ENCODE data around the gene AGPS. TPM values are rescaled to one million over a fixed set of nuclear protein-coding genes. Genes with fewer than 3 reads are reported as not detected.
A peak's percentile ranks its signal among the peaks of the same experiment; 100 is the strongest.

The AGPS gene
- polyA plus RNA-seq, 3 donors = 7.1 to 26.9 (median 16.7) TPM

DNA sequence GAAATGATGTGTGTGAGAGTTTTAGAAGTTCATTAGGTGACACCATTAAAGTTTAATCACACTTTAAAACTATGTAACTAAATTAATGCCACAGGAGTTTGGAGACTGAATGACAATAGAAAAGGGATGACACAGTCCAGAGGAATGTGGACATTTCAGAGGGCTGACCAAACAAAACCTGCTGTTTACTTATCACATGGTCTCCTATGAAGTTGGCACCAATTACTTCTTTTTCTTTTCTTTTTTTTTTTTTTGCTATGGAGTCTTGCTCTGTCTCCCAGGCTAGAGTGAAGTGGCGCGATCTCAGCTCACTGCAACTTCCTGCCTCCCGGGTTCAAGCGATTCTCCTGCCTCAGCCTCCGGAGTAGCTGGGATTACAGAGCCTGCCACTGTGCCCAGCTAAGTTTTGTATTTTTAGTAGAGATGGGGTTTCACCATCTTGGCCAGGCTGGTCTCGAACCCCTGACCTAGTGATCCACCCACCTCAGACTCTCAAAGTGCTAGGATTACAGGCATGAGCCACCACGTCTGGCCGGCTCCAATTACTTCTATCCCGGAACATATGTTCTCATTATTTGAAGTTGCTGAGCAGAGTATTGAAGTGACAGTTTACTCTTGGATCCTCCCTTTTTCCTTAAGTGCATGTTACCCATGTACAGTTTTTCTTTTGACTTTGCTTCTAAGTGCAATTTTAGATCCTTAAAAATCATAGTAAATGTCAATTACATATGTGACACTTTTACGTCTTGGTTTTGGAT is 4.3 kb downstream of the AGPS start:
- TF ChIP-seq, protein P1, sequence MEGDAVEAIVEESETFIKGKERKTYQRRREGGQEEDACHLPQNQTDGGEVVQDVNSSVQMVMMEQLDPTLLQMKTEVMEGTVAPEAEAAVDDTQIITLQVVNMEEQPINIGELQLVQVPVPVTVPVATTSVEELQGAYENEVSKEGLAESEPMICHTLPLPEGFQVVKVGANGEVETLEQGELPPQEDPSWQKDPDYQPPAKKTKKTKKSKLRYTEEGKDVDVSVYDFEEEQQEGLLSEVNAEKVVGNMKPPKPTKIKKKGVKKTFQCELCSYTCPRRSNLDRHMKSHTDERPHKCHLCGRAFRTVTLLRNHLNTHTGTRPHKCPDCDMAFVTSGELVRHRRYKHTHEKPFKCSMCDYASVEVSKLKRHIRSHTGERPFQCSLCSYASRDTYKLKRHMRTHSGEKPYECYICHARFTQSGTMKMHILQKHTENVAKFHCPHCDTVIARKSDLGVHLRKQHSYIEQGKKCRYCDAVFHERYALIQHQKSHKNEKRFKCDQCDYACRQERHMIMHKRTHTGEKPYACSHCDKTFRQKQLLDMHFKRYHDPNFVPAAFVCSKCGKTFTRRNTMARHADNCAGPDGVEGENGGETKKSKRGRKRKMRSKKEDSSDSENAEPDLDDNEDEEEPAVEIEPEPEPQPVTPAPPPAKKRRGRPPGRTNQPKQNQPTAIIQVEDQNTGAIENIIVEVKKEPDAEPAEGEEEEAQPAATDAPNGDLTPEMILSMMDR (IDR thresholded peaks at IDR 0.05) = no peak
- peaks cover 100% of the 10 kb centered on the region for H3K79me2 ChIP-seq (ENCODE audit: insufficient read depth, low read length)
- H3K36me3 ChIP-seq (replicated peaks in 1 of 2; ENCODE audit: control insufficient read depth in 1 of 2, insufficient read depth in 2 of 2, low read length in 2 of 2) = no peaks in the 10 kb centered on the region
- Mint-ChIP-seq H3K27me3 (ENCODE audit: low read depth in 3 of 3) (peaks cover 0 to 1% (median 0%) of the 10 kb centered on the region in 3 donors), H3K4me1 (peaks cover 68% of the 10 kb centered on the region), H3K36me3 (peaks cover 7 to 17% of the 10 kb centered on the region in 2 donors), H3K9me3 (no peaks in the 10 kb centered on the region), H3K27ac (peak overlapping the region; percentile 19 to 64 (median 60)), H3K4me3 (no peak overlapping the region)
- no CpG with 5 or more reads among the region's 10 CpGs for WGBS (ENCODE audit: insufficient coverage)
- H3K27ac ChIP-seq (ENCODE audit: low read depth in 1 of 2, low read length in 2 of 2) = peak overlapping the region in 1 of 2 donors; percentile 38
- DNase-seq = no peak
- H3K4me3 ChIP-seq (replicated peaks in 1 of 3; ENCODE audit: low read depth in 2 of 3, low read length in 3 of 3) = no peak overlapping the region
- peaks cover 42 to 59% of the 10 kb centered on the region in 2 donors for H3K4me1 ChIP-seq (ENCODE audit: control insufficient read depth in 1 of 2, insufficient read depth in 2 of 2, low read length in 2 of 2)
- no peak overlapping the region for H3K9ac ChIP-seq (ENCODE audit: insufficient read depth, low read length, poor library complexity, severe bottlenecking)
- H3K4me2 ChIP-seq (replicated peaks; ENCODE audit: extremely low read depth, low read length, poor library complexity, severe bottlenecking) = no peak overlapping the region
- intact Hi-C loops (cut with micrococcal nuclease) = loop anchor here (10.0 kb wide), 2 partner anchors 132 to 218 kb away; partner anchors contain the start of gene NFE2L2 (in 1 of the 2)
- peaks cover 62% of the 10 kb centered on the region for H4K20me1 ChIP-seq (ENCODE audit: insufficient read depth, low read length)
- H2AFZ ChIP-seq (ENCODE audit: insufficient read depth, low read depth, low read length, poor library complexity, severe bottlenecking) = no peak overlapping the region
- no peaks in the 10 kb centered on the region for H3K27me3 ChIP-seq (ENCODE audit: control insufficient read depth in 2 of 2, insufficient read depth in 2 of 2, low read length in 2 of 2)
- H3K9me3 ChIP-seq (replicated peaks in 1 of 2; ENCODE audit: control insufficient read depth in 1 of 2, insufficient read depth in 1 of 2, low read length in 2 of 2) = no peaks in the 10 kb centered on the region

DNA sequence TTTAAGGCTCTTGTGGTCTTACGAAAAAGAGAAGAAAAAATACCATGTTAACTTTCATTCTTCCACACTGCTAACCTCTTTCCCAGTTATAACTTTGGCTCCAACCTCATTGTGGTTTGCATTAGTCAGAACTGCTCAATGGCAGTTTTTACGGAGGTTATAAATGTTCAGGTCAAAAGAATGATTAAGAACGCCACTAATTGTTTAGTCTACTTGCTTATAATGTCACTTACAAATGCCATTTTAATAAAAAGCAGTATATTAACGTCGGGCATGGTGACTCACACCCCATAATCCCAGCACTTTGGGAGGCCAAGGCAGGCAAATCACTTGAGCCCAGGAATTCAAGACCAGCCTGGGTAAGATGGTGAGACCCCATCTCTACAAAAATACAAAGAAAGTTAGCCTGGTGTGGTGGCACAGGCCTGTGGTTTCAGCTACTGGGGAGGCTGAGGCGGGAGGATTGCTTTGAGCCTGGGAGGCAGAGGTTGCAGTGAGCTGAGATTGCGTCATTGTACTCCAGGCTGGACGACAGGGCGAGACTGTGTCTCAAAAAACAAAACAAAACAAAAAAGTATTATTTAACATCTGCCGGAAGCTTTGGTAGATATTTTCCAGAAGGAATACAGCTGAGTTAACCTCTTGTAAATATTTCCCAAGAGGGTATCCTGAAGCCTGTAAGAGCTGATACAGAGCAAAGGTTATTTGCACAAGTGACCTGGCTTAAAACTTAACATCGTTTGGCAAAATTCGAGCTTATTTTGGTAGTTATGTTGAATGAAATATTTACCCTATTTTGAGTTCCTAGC is 5.1 kb downstream of the AGPS start:
- Histone ChIP-seq H3K36me3 (replicated peaks in 1 of 2; ENCODE audit: control insufficient read depth in 1 of 2, insufficient read depth in 2 of 2, low read length in 2 of 2) (no peaks in the 10 kb centered on the region), H3K4me3 (replicated peaks in 1 of 3; ENCODE audit: low read depth in 2 of 3, low read length in 3 of 3) (no peak overlapping the region), H3K27me3 (ENCODE audit: control insufficient read depth in 2 of 2, insufficient read depth in 2 of 2, low read length in 2 of 2) (no peaks in the 10 kb centered on the region), H3K9me3 (replicated peaks in 1 of 2; ENCODE audit: control insufficient read depth in 1 of 2, insufficient read depth in 1 of 2, low read length in 2 of 2) (no peaks in the 10 kb centered on the region), H3K27ac (ENCODE audit: low read depth in 1 of 2, low read length in 2 of 2) (peak overlapping the region in 1 of 2 donors; percentile 30), H2AFZ (ENCODE audit: insufficient read depth, low read depth, low read length, poor library complexity, severe bottlenecking) (no peak overlapping the region), H3K4me2 (replicated peaks; ENCODE audit: extremely low read depth, low read length, poor library complexity, severe bottlenecking) (no peak overlapping the region), H4K20me1 (ENCODE audit: insufficient read depth, low read length) (peaks cover 70% of the 10 kb centered on the region), H3K4me1 (ENCODE audit: control insufficient read depth in 1 of 2, insufficient read depth in 2 of 2, low read length in 2 of 2) (peaks cover 36 to 52% of the 10 kb centered on the region in 2 donors), H3K9ac (ENCODE audit: insufficient read depth, low read length, poor library complexity, severe bottlenecking) (no peak overlapping the region), H3K79me2 (ENCODE audit: insufficient read depth, low read length) (peaks cover 100% of the 10 kb centered on the region)
- H3K4me3 Mint-ChIP-seq = no peak overlapping the region
- H3K27ac Mint-ChIP-seq = peak overlapping the region; percentile 40 to 64 (median 60)
- DNase-seq = no peak
- H3K9me3 Mint-ChIP-seq = no peaks in the 10 kb centered on the region
- H3K4me1 Mint-ChIP-seq = peaks cover 70% of the 10 kb centered on the region
- WGBS (ENCODE audit: insufficient coverage) = no CpG with 5 or more reads among the region's 12 CpGs
- peaks cover 7 to 17% of the 10 kb centered on the region in 2 donors for H3K36me3 Mint-ChIP-seq
- TF ChIP-seq, protein P1 (IDR thresholded peaks at IDR 0.05) = no peak
- intact Hi-C loops (cut with micrococcal nuclease) = loop anchor here (10.0 kb wide), 2 partner anchors 133 to 217 kb away; partner anchors contain the start of gene NFE2L2 (in 1 of the 2)
- peaks cover 0 to 1% (median 0%) of the 10 kb centered on the region in 3 donors for H3K27me3 Mint-ChIP-seq (ENCODE audit: low read depth in 3 of 3)

All from CD14-positive monocyte (primary cell).